Measurements from ENCODE around the gene KCNK4.
"Not testable (repeated sequence)": the region's sequence is repeated elsewhere in the genome, so short reads cannot be mapped to it uniquely, and the experiment has no call there.

KCNK4 gene

GRCh38 chr11:64305075-64305690 is 14.1 kb downstream of the KCNK4 start, which contains the start of gene ESRRA:
TSS of gene ESRRA (plus strand) at chr11:64305524. CDS start at chr11:64307180, 1,656 bp downstream.
- H3K4me3 ChIP-seq (replicated peaks in 1 of 2; ENCODE audit: low read depth in 2 of 2, low read length in 2 of 2): peak within 1 kb of the TSS; percentile 71 to 84
- TF ChIP-seq CTCF (IDR thresholded peaks at IDR 0.05; ENCODE audit: low read depth, low read length): no peak
- DNase-seq (ENCODE audit: low read depth in 2 of 2): peak; percentile 97 to 99

- TF ChIP-seq CTCF (IDR thresholded peaks at IDR 0.05; ENCODE audit: low read depth, low read length): no peak
- DNase-seq (ENCODE audit: low read depth in 2 of 2): peak; percentile 45 to 46
- H3K4me3 ChIP-seq (replicated peaks in 1 of 2; ENCODE audit: low read depth in 2 of 2, low read length in 2 of 2): peak overlapping the region; percentile 71 to 84
Measured at GRCh38 chr11:64305691-64306562, 14.8 kb downstream of the KCNK4 start.

- DNase-seq (ENCODE audit: low read depth in 2 of 2): no peak
- no peak for TF ChIP-seq CTCF (IDR thresholded peaks at IDR 0.05; ENCODE audit: low read depth, low read length)
- peak overlapping the region; percentile 71 to 84 for H3K4me3 ChIP-seq (replicated peaks in 1 of 2; ENCODE audit: low read depth in 2 of 2, low read length in 2 of 2)
Measured at GRCh38 chr11:64306563-64306875, 15.4 kb downstream of the KCNK4 start.

- peak in 1 of 2 donors; percentile 64 for DNase-seq (ENCODE audit: low read depth in 2 of 2)
- no peak for TF ChIP-seq CTCF (IDR thresholded peaks at IDR 0.05; ENCODE audit: low read depth, low read length)
Measured at GRCh38 chr11:64306876-64307622, 15.9 kb downstream of the KCNK4 start.

GRCh38 chr11:64307795-64308194 is 16.7 kb downstream of the KCNK4 start:
- not testable (repeated sequence) for H3K4me3 ChIP-seq (replicated peaks in 1 of 2; ENCODE audit: low read depth in 2 of 2, low read length in 2 of 2); DNase-seq (ENCODE audit: low read depth in 2 of 2)

More at GRCh38 chr11:64306876-64307622, 15.9 kb downstream of the KCNK4 start:
- peak overlapping the region in 1 of 2 donors; percentile 71 for H3K4me3 ChIP-seq (replicated peaks in 1 of 2; ENCODE audit: low read depth in 2 of 2, low read length in 2 of 2)

GRCh38 chr11:64312947-64313346 is 21.8 kb downstream of the KCNK4 start:
- no peak for DNase-seq (ENCODE audit: low read depth in 2 of 2)
- TF ChIP-seq CTCF (IDR thresholded peaks at IDR 0.05; ENCODE audit: low read depth, low read length): no peak
- H3K4me3 ChIP-seq (replicated peaks in 1 of 2; ENCODE audit: low read depth in 2 of 2, low read length in 2 of 2): no peak overlapping the region

Data from cardiac fibroblast (primary cell).